Smooth muscle cell (in vitro differentiated cells): ENCODE measurements around the gene CALM1. TPM values are rescaled to one million over a fixed set of nuclear protein-coding genes. Genes with fewer than 3 reads are reported as not detected.

Experiments
- DNase-seq: peaks from one replicate; lab custom pipeline; 2025; ENCODE audit not compliant: unreplicated experiment; lab: John Stamatoyannopoulos, UW
- H2AFZ ChIP-seq: fragments of 200-600 bp; sonication (generic); 2 replicates; pipeline ENCODE4 v1.6.0; 2016; ENCODE audit warnings: antibody characterized with exemption, low read depth, mild to moderate bottlenecking
- H3F3A ChIP-seq: fragments of 200-600 bp; sonication (generic); 2 replicates; pipeline ENCODE4 v1.6.0; 2017; ENCODE audit warnings: antibody characterized with exemption, low read depth
- H3K27ac ChIP-seq: fragments of 200-600 bp; sonication (generic); 2 replicates; pipeline ENCODE4 v1.5.1; 2016; ENCODE audit warnings: low read depth, mild to moderate bottlenecking
- H3K27me3 ChIP-seq: fragments of 200-600 bp; sonication (generic); 2 replicates; pipeline ENCODE4 v1.6.1; 2016; ENCODE audit warnings: low read depth, mild to moderate bottlenecking
- H3K36me3 ChIP-seq: fragments of 200-600 bp; sonication (generic); 2 replicates; pipeline ENCODE4 v1.5.1; 2016; ENCODE audit warnings: low read depth
- H3K4me1 ChIP-seq: fragments of 200-600 bp; sonication (generic); 2 replicates; pipeline ENCODE4 v1.5.1; 2016; ENCODE audit warnings: low read depth
- H3K4me2 ChIP-seq: fragments of 200-600 bp; sonication (generic); 2 replicates; pipeline ENCODE4 v1.6.0; 2016; ENCODE audit warnings: mild to moderate bottlenecking
- H3K4me3 ChIP-seq: fragments of 200-600 bp; sonication (generic); 2 replicates; pipeline ENCODE4 v1.5.1; 2016; ENCODE audit warnings: mild to moderate bottlenecking
- H3K79me2 ChIP-seq: fragments of 200-600 bp; sonication (generic); 2 replicates; pipeline ENCODE4 v1.6.0; 2016; ENCODE audit warnings: low read depth, mild to moderate bottlenecking
- H3K9ac ChIP-seq: fragments of 200-600 bp; sonication (generic); 2 replicates; pipeline ENCODE4 v1.6.0; 2016; ENCODE audit warnings: low read depth
- H3K9me3 ChIP-seq: fragments of 200-600 bp; sonication (generic); replicated peaks from 2 replicates; pipeline ENCODE4 v1.5.1; 2016; ENCODE audit warnings: low read depth
- H4K20me1 ChIP-seq: fragments of 200-600 bp; sonication (generic); 2 replicates; pipeline ENCODE4 v1.6.0; 2016; ENCODE audit warnings: low read depth
- WGBS: methylation state at CpG from one replicate; pipeline ENCODE4 v1.1.7; 2016; ENCODE audit warnings: low lambda C conversion rate; 5-methylcytosine and 5-hydroxymethylcytosine counted together
- polyA plus RNA-seq: library from polyadenylated mRNA; unstranded; fragments of >200 nt; fragmentation: Nextera tagmentation; extraction: Ambion mirVana; gene quantifications from 2 replicates; pipeline ENCODE4 v1.2.1, GENCODE V29; 2016
- total RNA-seq: library from RNA; depleted of rRNA; stranded (reverse); fragments of >200 nt; gene quantifications from 2 replicates; pipeline ENCODE4 v1.2.3, GENCODE V29; 2014
- TF ChIP-seq, protein P1 (sequence below): fragments of 200-600 bp; sonication (generic); IDR thresholded peaks from 2 replicates; pipeline ENCODE4 v1.5.1; 2017; ENCODE audit warnings: borderline replicate concordance, mild to moderate bottlenecking, antibody characterized with exemption; ENCODE audit not compliant: insufficient read depth, poor library complexity, severe bottlenecking

The CALM1 gene
- total and polyA plus RNA-seq, 2 experiments from 2014 or later: 302 to 545 TPM

GRCh38 chr14:90449411-90449810 lies 52.6 kb downstream of the CALM1 start:
- Histone ChIP-seq H3K27ac (no peak overlapping the region), H3K4me1 (peaks cover 3% of the 10 kb centered on the region), H4K20me1 (no peaks in the 10 kb centered on the region), H3K79me2 (no peaks in the 10 kb centered on the region), H3K4me3 (no peak overlapping the region), H3K4me2 (no peak overlapping the region), H2AFZ (no peak overlapping the region), H3F3A (no peaks in the 10 kb centered on the region), H3K9ac (no peak overlapping the region), H3K9me3 (no peaks in the 10 kb centered on the region), H3K27me3 (no peaks in the 10 kb centered on the region), H3K36me3 (no peaks in the 10 kb centered on the region)
- DNase-seq: no peak
- WGBS: 86% methylated on average over 5 of the region's 5 CpGs
- TF ChIP-seq, protein P1, sequence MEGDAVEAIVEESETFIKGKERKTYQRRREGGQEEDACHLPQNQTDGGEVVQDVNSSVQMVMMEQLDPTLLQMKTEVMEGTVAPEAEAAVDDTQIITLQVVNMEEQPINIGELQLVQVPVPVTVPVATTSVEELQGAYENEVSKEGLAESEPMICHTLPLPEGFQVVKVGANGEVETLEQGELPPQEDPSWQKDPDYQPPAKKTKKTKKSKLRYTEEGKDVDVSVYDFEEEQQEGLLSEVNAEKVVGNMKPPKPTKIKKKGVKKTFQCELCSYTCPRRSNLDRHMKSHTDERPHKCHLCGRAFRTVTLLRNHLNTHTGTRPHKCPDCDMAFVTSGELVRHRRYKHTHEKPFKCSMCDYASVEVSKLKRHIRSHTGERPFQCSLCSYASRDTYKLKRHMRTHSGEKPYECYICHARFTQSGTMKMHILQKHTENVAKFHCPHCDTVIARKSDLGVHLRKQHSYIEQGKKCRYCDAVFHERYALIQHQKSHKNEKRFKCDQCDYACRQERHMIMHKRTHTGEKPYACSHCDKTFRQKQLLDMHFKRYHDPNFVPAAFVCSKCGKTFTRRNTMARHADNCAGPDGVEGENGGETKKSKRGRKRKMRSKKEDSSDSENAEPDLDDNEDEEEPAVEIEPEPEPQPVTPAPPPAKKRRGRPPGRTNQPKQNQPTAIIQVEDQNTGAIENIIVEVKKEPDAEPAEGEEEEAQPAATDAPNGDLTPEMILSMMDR: no peak

DNA sequence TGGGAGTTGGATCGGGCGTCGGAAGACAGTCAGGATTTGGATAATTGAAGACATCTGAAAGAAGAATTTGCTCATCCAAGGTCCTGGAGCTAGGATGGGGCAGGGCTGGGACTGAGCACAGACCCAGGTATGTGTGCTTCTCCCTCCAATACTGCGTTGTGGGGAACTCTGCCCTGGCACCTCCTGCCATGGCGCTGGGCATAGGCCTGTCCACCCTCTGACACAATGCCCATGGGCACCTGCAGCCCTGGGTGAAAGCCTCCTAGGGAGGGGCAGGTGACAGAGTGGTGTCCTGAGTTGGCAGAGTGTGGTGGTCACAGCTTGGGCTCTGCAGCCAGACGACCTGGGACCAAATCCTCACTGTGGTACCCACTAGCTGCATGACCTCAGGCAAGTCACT lies 53.3 kb downstream of the CALM1 start:
- H3K4me1 ChIP-seq: peaks cover 11% of the 10 kb centered on the region
- no peak overlapping the region for H3K4me2 ChIP-seq
- TF ChIP-seq, protein P1: no peak
- no peak overlapping the region for H3K27ac ChIP-seq
- no peaks in the 10 kb centered on the region for H3K79me2 ChIP-seq
- DNase-seq: no peak
- H3K9me3 ChIP-seq: no peaks in the 10 kb centered on the region
- H3F3A ChIP-seq: no peaks in the 10 kb centered on the region
- no peak overlapping the region for H3K4me3 ChIP-seq
- H3K27me3 ChIP-seq: no peaks in the 10 kb centered on the region
- 90% methylated on average over 6 of the region's 6 CpGs for WGBS
- no peak overlapping the region for H3K9ac ChIP-seq
- H2AFZ ChIP-seq: no peak overlapping the region
- no peaks in the 10 kb centered on the region for H3K36me3 ChIP-seq
- H4K20me1 ChIP-seq: no peaks in the 10 kb centered on the region

DNA sequence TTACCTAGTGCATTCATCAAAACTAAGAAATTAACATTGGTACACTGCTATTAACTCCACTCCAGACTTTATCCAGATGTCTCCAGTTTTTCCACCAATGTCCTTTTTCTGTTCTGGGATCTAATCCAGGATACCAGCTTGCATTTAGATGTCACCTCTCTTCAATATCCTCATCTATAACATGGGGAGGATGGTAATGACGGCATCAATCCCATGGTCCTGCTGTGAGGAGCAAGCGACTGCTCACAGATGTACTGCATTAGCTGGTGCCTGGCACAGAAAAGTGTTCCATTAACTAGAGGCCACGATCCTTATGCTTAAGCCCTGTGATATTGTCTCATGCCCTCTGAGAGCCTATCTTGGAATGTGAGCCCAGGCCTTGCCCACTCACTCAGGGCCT lies 53.8 kb downstream of the CALM1 start:
- no peaks in the 10 kb centered on the region for H3F3A ChIP-seq
- TF ChIP-seq, protein P1: no peak
- H2AFZ ChIP-seq: no peak overlapping the region
- no peaks in the 10 kb centered on the region for H3K9me3 ChIP-seq
- no peak overlapping the region for H3K4me3 ChIP-seq
- H3K36me3 ChIP-seq: no peaks in the 10 kb centered on the region
- no peaks in the 10 kb centered on the region for H3K79me2 ChIP-seq
- WGBS: 91% methylated on average over 3 of the region's 3 CpGs
- no peak for DNase-seq
- H3K27ac ChIP-seq: no peak overlapping the region
- H4K20me1 ChIP-seq: no peaks in the 10 kb centered on the region
- H3K4me2 ChIP-seq: no peak overlapping the region
- no peaks in the 10 kb centered on the region for H3K27me3 ChIP-seq
- peaks cover 12% of the 10 kb centered on the region for H3K4me1 ChIP-seq
- no peak overlapping the region for H3K9ac ChIP-seq

GRCh38 chr14:90451443-90451842 lies 54.6 kb downstream of the CALM1 start:
- Histone ChIP-seq H3K27me3 (no peaks in the 10 kb centered on the region), H3K4me3 (no peak overlapping the region), H3K4me1 (peaks cover 12% of the 10 kb centered on the region), H4K20me1 (no peaks in the 10 kb centered on the region), H3K9me3 (no peaks in the 10 kb centered on the region), H3F3A (no peaks in the 10 kb centered on the region), H2AFZ (no peak overlapping the region), H3K36me3 (no peaks in the 10 kb centered on the region), H3K9ac (no peak overlapping the region), H3K27ac (no peak overlapping the region), H3K4me2 (no peak overlapping the region), H3K79me2 (no peaks in the 10 kb centered on the region)
- WGBS: 94% methylated on average over 13 of the region's 13 CpGs
- no peak for DNase-seq
- TF ChIP-seq, protein P1: no peak
